Measurements from ENCODE around the gene FUT2. TPM values are rescaled to one million over a fixed set of nuclear protein-coding genes. Genes with fewer than 3 reads are reported as not detected.

The FUT2 gene
- total RNA-seq (2021; fragmentation: NEBNext Ultra II Directional; extraction: Animal tissue kit (Norgen Biotek cat#: 25700)): not detected
- long read RNA-seq: 0 reads

DNA sequence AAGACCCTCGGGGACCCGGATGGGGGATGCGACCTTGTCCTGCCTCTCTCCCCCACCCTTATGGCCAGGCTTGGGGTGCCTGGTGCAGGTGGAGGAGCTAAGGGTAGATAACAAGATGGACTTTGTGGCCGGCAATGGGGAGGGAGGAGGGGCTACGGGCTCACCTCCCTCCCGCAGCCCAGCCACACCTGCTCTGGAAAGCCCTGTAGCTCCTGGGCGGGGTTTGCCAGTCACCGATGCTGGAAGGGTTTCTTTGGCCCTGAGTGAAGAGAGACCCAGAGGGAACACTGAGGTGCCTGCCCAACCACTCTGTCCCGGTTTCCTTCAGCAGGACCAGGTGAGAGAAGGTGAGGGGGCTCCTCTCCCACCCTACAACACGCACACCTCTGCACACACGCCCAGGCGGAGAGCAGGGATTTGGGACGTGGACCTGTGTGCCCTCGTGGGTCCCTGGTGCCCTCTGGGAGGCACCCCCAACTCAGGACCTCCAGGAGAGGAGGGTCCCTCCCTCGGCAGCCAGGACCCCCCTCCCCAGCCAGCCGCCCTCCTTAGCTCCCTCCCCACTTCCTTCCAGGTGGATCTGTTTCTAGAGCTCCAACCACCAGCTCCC lies at the start of gene FUT2:
FUT2 (plus strand) TSS at position 229 of the 610 bp plus-strand sequence. CDS start 6,986 bp downstream, outside the sequence.
- DNase-seq: no peak
- no peaks in the 10 kb centered on the region for H3K36me3 Mint-ChIP-seq (ENCODE audit: low read depth)
- peaks cover 22% of the 10 kb centered on the region for H3K27me3 Mint-ChIP-seq (ENCODE audit: insufficient read depth)
- H3K27ac Mint-ChIP-seq: no peak within 1 kb of the TSS
- H3K9me3 Mint-ChIP-seq: no peaks in the 10 kb centered on the region
- no peak for TF ChIP-seq CTCF (IDR thresholded peaks at IDR 0.05)
- H3K4me1 Mint-ChIP-seq (ENCODE audit: low read depth): peaks cover 20% of the 10 kb centered on the region
- H3K4me3 Mint-ChIP-seq: peak within 1 kb of the TSS; percentile 26; the same call in 1 of the 2 replicates

- peak within 1 kb of the TSS; percentile 69 for H3K4me3 Mint-ChIP-seq
- peak; percentile 85 for TF ChIP-seq CTCF (IDR thresholded peaks at IDR 0.05)
- no peaks in the 10 kb centered on the region for H3K36me3 Mint-ChIP-seq (ENCODE audit: low read depth)
- H3K9me3 Mint-ChIP-seq: no peaks in the 10 kb centered on the region
- H3K27ac Mint-ChIP-seq: no peak within 1 kb of the TSS; the same call in 1 of the 2 replicates
- peaks cover 22% of the 10 kb centered on the region for H3K27me3 Mint-ChIP-seq (ENCODE audit: insufficient read depth)
- H3K4me1 Mint-ChIP-seq (ENCODE audit: low read depth): peaks cover 21% of the 10 kb centered on the region
- peak; percentile 45 for DNase-seq
These were observed 49.6 kb upstream of the FUT2 start, which contains the start of gene CA11 for GRCh38 chr19:48646001-48646721. Gene CA11, minus strand, starts transcription at chr19:48646187. Its CDS starts 555 bp downstream, at chr19:48645632.

DNA sequence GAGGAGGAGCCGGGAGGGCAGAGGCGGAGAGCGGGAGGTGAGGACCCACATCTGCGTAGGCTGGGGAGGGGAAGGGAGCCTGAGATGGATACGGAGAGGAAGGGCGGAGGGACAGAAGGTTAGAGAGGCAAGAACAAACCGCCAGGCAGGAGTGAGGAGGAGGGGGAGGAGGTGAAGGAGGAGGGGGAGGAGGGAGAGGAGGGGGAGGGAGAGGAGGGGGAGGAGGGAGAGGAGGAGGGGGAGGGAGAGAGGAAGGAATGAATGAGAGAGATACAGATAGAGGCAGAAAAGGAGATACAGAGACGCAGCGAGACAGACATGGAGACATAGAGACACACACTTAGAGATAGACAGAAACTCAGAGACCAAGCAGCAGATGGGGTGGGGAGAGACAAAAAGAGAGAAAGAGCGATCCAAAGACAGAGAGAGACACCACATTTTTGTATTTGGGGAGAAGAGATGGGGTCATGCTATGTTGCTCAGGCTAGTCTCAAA lies 49.0 kb upstream of the FUT2 start:
- H3K27me3 Mint-ChIP-seq (ENCODE audit: insufficient read depth): peaks cover 19% of the 10 kb centered on the region

DNA sequence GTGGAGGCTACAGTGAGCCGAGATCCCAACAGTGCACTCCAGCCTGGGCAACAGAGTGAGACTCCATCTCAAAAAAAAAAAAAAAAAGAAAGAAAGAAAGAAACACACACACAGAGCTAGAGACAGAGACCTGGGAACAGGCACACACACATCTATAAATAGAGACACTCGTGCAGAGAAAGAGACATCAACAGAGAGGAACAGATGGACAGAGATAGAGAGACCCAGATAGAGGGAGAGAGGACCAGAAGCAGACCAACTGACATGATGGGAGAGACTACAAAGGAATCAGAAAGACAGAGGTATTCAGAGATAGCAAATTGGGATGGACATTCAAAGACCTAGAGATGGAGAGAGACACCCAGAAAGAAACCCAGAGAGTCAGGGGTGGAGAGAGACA lies 47.6 kb upstream of the FUT2 start:
- Mint-ChIP-seq H3K36me3 (ENCODE audit: low read depth) (no peaks in the 10 kb centered on the region), H3K4me1 (ENCODE audit: low read depth) (peaks cover 21% of the 10 kb centered on the region), H3K9me3 (no peaks in the 10 kb centered on the region), H3K4me3 (no peak overlapping the region), H3K27ac (no peak overlapping the region), H3K27me3 (ENCODE audit: insufficient read depth) (peaks cover 12% of the 10 kb centered on the region)
- no peak for DNase-seq
- TF ChIP-seq CTCF (IDR thresholded peaks at IDR 0.05): no peak

More for the DNA sequence above, 49.0 kb upstream of the FUT2 start:
- peak overlapping the region; percentile 26; the same call in 1 of the 2 replicates for H3K4me3 Mint-ChIP-seq
- no peaks in the 10 kb centered on the region for H3K9me3 Mint-ChIP-seq
- H3K4me1 Mint-ChIP-seq (ENCODE audit: low read depth): peaks cover 21% of the 10 kb centered on the region
- no peak for DNase-seq
- H3K36me3 Mint-ChIP-seq (ENCODE audit: low read depth): no peaks in the 10 kb centered on the region
- H3K27ac Mint-ChIP-seq: no peak overlapping the region
- no peak for TF ChIP-seq CTCF (IDR thresholded peaks at IDR 0.05)

GRCh38 chr19:48650974-48651682 lies 44.6 kb upstream of the FUT2 start:
- no peak for TF ChIP-seq CTCF (IDR thresholded peaks at IDR 0.05)
- H3K36me3 Mint-ChIP-seq (ENCODE audit: low read depth): no peaks in the 10 kb centered on the region
- no peak overlapping the region for H3K4me3 Mint-ChIP-seq
- DNase-seq: no peak
- peaks cover 13% of the 10 kb centered on the region for H3K4me1 Mint-ChIP-seq (ENCODE audit: low read depth)
- no peaks in the 10 kb centered on the region for H3K9me3 Mint-ChIP-seq
- peaks cover 7% of the 10 kb centered on the region for H3K27me3 Mint-ChIP-seq (ENCODE audit: insufficient read depth)
- H3K27ac Mint-ChIP-seq: no peak overlapping the region

Data from HFFc6 (cell line).